H1 (cell line): ENCODE data around the gene NUP42. TPM values are rescaled to one million over a fixed set of nuclear protein-coding genes. Genes with fewer than 3 reads are reported as not detected.

Experiments used
- JUN ChIP-seq: IDR thresholded peaks from 2 replicates; pipeline ENCODE4 v1.6.1; 2011; ENCODE audit warnings: low read depth, mild to moderate bottlenecking, improper control_type of control experiment, low read length
- JUND ChIP-seq: IDR thresholded peaks from 2 replicates; pipeline ENCODE4 v1.6.1; 2011; ENCODE audit warnings: mild to moderate bottlenecking, improper control_type of control experiment, low read length
- KDM5A ChIP-seq: fragments of 200-600 bp; IDR thresholded peaks from 2 replicates; pipeline ENCODE4 v1.7.1; 2012; ENCODE audit warnings: mild to moderate bottlenecking, low read length, inconsistent platforms, mixed read lengths
- RFX5 ChIP-seq: IDR thresholded peaks from 2 replicates; pipeline ENCODE4 v1.6.1; 2011; ENCODE audit warnings: low read depth, low read length, improper control_type of control experiment, borderline replicate concordance
- SAP30 ChIP-seq: fragments of 300-600 bp; sonication (generic); IDR thresholded peaks from 2 replicates; pipeline ENCODE4 v1.7.1; 2012; ENCODE audit warnings: low read length, moderate library complexity, mild to moderate bottlenecking, inconsistent platforms; ENCODE audit not compliant: insufficient read depth, insufficient replicate concordance
- ZNF274 ChIP-seq: IDR thresholded peaks from 2 replicates; pipeline ENCODE4 v1.7.0; 2012; ENCODE audit warnings: low read length, borderline replicate concordance; ENCODE audit errors: extremely low read depth
- polyA plus RNA-seq, 7 experiments: library from polyadenylated mRNA; depleted of rRNA in 3 of 7; stranded (reverse) in 5 of 7; unstranded in 2 of 7; fragments of >200 nt in 5 of 7; fragments of 200-250 nt in 2 of 7; gene quantifications; 1 replicate in 5 of 7; 2 replicates in 1 of 7; 4 replicates in 1 of 7; pipeline versions ENCODE4 v1.2.1 to v1.2.3, GENCODE V29; 2011 to 2013; ENCODE audit warnings: missing spikeins in 2 of 7, mixed read lengths in 2 of 7
- total RNA-seq: library from RNA; stranded (reverse); fragmentation: NEBNext Ultra II Directional; extraction: Animal tissue kit (Norgen Biotek cat#: 25700); gene quantifications from 2 replicates; pipeline ENCODE4 v1.2.1, GENCODE V29; 2021
- TF ChIP-seq, protein P1 (sequence below): fragments of 300-600 bp; sonication (generic); IDR thresholded peaks from 2 replicates; pipeline ENCODE4 v1.7.1; 2012; ENCODE audit warnings: low read length, moderate library complexity, mild to moderate bottlenecking, inconsistent platforms; ENCODE audit not compliant: insufficient replicate concordance

NUP42 gene
- total and polyA plus RNA-seq, 2 of the 8 experiments (the other 6 are each of a cell fraction or from before 2014, with no cell fraction given), result 31.8 to 41.2 TPM

- TF ChIP-seq, protein P1, sequence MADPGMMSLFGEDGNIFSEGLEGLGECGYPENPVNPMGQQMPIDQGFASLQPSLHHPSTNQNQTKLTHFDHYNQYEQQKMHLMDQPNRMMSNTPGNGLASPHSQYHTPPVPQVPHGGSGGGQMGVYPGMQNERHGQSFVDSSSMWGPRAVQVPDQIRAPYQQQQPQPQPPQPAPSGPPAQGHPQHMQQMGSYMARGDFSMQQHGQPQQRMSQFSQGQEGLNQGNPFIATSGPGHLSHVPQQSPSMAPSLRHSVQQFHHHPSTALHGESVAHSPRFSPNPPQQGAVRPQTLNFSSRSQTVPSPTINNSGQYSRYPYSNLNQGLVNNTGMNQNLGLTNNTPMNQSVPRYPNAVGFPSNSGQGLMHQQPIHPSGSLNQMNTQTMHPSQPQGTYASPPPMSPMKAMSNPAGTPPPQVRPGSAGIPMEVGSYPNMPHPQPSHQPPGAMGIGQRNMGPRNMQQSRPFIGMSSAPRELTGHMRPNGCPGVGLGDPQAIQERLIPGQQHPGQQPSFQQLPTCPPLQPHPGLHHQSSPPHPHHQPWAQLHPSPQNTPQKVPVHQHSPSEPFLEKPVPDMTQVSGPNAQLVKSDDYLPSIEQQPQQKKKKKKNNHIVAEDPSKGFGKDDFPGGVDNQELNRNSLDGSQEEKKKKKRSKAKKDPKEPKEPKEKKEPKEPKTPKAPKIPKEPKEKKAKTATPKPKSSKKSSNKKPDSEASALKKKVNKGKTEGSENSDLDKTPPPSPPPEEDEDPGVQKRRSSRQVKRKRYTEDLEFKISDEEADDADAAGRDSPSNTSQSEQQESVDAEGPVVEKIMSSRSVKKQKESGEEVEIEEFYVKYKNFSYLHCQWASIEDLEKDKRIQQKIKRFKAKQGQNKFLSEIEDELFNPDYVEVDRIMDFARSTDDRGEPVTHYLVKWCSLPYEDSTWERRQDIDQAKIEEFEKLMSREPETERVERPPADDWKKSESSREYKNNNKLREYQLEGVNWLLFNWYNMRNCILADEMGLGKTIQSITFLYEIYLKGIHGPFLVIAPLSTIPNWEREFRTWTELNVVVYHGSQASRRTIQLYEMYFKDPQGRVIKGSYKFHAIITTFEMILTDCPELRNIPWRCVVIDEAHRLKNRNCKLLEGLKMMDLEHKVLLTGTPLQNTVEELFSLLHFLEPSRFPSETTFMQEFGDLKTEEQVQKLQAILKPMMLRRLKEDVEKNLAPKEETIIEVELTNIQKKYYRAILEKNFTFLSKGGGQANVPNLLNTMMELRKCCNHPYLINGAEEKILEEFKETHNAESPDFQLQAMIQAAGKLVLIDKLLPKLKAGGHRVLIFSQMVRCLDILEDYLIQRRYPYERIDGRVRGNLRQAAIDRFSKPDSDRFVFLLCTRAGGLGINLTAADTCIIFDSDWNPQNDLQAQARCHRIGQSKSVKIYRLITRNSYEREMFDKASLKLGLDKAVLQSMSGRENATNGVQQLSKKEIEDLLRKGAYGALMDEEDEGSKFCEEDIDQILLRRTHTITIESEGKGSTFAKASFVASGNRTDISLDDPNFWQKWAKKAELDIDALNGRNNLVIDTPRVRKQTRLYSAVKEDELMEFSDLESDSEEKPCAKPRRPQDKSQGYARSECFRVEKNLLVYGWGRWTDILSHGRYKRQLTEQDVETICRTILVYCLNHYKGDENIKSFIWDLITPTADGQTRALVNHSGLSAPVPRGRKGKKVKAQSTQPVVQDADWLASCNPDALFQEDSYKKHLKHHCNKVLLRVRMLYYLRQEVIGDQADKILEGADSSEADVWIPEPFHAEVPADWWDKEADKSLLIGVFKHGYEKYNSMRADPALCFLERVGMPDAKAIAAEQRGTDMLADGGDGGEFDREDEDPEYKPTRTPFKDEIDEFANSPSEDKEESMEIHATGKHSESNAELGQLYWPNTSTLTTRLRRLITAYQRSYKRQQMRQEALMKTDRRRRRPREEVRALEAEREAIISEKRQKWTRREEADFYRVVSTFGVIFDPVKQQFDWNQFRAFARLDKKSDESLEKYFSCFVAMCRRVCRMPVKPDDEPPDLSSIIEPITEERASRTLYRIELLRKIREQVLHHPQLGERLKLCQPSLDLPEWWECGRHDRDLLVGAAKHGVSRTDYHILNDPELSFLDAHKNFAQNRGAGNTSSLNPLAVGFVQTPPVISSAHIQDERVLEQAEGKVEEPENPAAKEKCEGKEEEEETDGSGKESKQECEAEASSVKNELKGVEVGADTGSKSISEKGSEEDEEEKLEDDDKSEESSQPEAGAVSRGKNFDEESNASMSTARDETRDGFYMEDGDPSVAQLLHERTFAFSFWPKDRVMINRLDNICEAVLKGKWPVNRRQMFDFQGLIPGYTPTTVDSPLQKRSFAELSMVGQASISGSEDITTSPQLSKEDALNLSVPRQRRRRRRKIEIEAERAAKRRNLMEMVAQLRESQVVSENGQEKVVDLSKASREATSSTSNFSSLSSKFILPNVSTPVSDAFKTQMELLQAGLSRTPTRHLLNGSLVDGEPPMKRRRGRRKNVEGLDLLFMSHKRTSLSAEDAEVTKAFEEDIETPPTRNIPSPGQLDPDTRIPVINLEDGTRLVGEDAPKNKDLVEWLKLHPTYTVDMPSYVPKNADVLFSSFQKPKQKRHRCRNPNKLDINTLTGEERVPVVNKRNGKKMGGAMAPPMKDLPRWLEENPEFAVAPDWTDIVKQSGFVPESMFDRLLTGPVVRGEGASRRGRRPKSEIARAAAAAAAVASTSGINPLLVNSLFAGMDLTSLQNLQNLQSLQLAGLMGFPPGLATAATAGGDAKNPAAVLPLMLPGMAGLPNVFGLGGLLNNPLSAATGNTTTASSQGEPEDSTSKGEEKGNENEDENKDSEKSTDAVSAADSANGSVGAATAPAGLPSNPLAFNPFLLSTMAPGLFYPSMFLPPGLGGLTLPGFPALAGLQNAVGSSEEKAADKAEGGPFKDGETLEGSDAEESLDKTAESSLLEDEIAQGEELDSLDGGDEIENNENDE, result no peak
- TF ChIP-seq JUND (no peak), SAP30 (no peak), KDM5A (no peak), JUN (no peak), RFX5 (no peak), ZNF274 (no peak)
Observed at GRCh38 chr7:23220690-23221305, 39.0 kb downstream of the NUP42 start (continued).
